Measurements from ENCODE around the gene FRY. TPM values are rescaled to one million over a fixed set of nuclear protein-coding genes. Genes with fewer than 3 reads are reported as not detected.

FRY gene
- total and polyA plus RNA-seq, 2 of the 13 experiments (the other 11 are each of a cell fraction or from before 2014, with no cell fraction given), result 8.2 to 13.1 TPM

DNA sequence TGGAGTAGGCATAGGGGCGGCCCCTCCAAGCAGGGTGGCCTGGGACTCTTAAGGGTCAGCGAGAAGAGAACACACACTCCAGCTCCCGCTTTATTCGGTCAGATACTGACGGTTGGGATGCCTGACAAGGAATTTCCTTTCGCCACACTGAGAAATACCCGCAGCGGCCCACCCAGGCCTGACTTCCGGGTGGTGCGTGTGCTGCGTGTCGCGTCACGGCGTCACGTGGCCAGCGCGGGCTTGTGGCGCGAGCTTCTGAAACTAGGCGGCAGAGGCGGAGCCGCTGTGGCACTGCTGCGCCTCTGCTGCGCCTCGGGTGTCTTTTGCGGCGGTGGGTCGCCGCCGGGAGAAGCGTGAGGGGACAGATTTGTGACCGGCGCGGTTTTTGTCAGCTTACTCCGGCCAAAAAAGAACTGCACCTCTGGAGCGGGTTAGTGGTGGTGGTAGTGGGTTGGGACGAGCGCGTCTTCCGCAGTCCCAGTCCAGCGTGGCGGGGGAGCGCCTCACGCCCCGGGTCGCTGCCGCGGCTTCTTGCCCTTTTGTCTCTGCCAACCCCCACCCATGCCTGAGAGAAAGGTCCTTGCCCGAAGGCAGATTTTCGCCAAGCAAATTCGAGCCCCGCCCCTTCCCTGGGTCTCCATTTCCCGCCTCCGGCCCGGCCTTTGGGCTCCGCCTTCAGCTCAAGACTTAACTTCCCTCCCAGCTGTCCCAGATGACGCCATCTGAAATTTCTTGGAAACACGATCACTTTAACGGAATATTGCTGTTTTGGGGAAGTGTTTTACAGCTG lies 283.9 kb downstream of the FRY start, which contains the start of the genes BRCA2 and ZAR1L (continued):
- TF ChIP-seq TCF12 (IDR thresholded peaks at IDR 0.05) (no peak), TCF12 (CRISPR knock-in tag; IDR thresholded peaks at IDR 0.05) (no peak), PBX3 (CRISPR knock-in tag; IDR thresholded peaks at IDR 0.05; ENCODE audit: borderline replicate concordance) (0 out of 2 replicates have a peak, but pooled peaks have one; percentile 25), FOXO1 (CRISPR knock-in tag; IDR thresholded peaks at IDR 0.05) (peak; percentile 28; the same call in 1 of the 2 replicates), ZNF546 (CRISPR knock-in tag; conservative IDR thresholded peaks at IDR 0.05) (no peak), PHF21A (CRISPR knock-in tag; IDR thresholded peaks at IDR 0.05) (peak; percentile 78), MAFF (IDR thresholded peaks at IDR 0.05; ENCODE audit: low read depth, low read length) (no peak), ZNF766 (CRISPR knock-in tag; IDR thresholded peaks at IDR 0.05; ENCODE audit: borderline replicate concordance) (no peak; the same call in 1 of the 2 replicates), ZNF33A (CRISPR knock-in tag; IDR thresholded peaks at IDR 0.05; ENCODE audit: borderline replicate concordance) (no peak), ZFX (CRISPR knock-in tag; IDR thresholded peaks at IDR 0.05; ENCODE audit: low read depth) (peak; percentile 97), AGO1 (IDR thresholded peaks at IDR 0.05; ENCODE audit: low read depth, low read length, poor library complexity, severe bottlenecking) (no peak), U2AF1 (optimal IDR thresholded peaks at IDR 0.05; ENCODE audit: low read depth, low read length) (no peak), RBM39 (IDR thresholded peaks at IDR 0.05; ENCODE audit: low read depth, low read length, poor library complexity, severe bottlenecking) (peak; percentile 92), ZNF577 (CRISPR knock-in tag; IDR thresholded peaks at IDR 0.05; ENCODE audit: borderline replicate concordance, low read depth) (no peak), ZNF850 (CRISPR knock-in tag; conservative IDR thresholded peaks at IDR 0.05) (0 out of 2 replicates have a peak, but pooled peaks have one; percentile 41), SRF (IDR thresholded peaks at IDR 0.05; ENCODE audit: low read depth, low read length) (no peak), KDM5A (IDR thresholded peaks at IDR 0.05; ENCODE audit: borderline replicate concordance, low read length) (0 out of 2 replicates have a peak, but pooled peaks have one; percentile 20), CHCHD3 (CRISPR knock-in tag; IDR thresholded peaks at IDR 0.05) (no peak), ISX (CRISPR knock-in tag; conservative IDR thresholded peaks at IDR 0.05) (no peak), ZNF839 (CRISPR knock-in tag; IDR thresholded peaks at IDR 0.05; ENCODE audit: borderline replicate concordance) (no peak), ZNF773 (CRISPR knock-in tag; IDR thresholded peaks at IDR 0.05; ENCODE audit: borderline replicate concordance) (no peak)
- TF ChIP-seq, protein P1, sequence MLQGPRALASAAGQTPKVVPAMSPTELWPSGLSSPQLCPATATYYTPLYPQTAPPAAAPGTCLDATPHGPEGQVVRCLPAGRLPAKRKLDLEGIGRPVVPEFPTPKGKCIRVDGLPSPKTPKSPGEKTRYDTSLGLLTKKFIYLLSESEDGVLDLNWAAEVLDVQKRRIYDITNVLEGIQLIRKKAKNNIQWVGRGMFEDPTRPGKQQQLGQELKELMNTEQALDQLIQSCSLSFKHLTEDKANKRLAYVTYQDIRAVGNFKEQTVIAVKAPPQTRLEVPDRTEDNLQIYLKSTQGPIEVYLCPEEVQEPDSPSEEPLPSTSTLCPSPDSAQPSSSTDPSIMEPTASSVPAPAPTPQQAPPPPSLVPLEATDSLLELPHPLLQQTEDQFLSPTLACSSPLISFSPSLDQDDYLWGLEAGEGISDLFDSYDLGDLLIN (CRISPR knock-in tag; IDR thresholded peaks at IDR 0.05; ENCODE audit: borderline replicate concordance), result no peak; the same call in 1 of the 2 replicates
- TF ChIP-seq, protein P2, sequence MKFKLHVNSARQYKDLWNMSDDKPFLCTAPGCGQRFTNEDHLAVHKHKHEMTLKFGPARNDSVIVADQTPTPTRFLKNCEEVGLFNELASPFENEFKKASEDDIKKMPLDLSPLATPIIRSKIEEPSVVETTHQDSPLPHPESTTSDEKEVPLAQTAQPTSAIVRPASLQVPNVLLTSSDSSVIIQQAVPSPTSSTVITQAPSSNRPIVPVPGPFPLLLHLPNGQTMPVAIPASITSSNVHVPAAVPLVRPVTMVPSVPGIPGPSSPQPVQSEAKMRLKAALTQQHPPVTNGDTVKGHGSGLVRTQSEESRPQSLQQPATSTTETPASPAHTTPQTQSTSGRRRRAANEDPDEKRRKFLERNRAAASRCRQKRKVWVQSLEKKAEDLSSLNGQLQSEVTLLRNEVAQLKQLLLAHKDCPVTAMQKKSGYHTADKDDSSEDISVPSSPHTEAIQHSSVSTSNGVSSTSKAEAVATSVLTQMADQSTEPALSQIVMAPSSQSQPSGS (CRISPR knock-in tag; IDR thresholded peaks at IDR 0.05), result peak; percentile 67
- TF ChIP-seq, protein P3, sequence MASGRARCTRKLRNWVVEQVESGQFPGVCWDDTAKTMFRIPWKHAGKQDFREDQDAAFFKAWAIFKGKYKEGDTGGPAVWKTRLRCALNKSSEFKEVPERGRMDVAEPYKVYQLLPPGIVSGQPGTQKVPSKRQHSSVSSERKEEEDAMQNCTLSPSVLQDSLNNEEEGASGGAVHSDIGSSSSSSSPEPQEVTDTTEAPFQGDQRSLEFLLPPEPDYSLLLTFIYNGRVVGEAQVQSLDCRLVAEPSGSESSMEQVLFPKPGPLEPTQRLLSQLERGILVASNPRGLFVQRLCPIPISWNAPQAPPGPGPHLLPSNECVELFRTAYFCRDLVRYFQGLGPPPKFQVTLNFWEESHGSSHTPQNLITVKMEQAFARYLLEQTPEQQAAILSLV (CRISPR knock-in tag; IDR thresholded peaks at IDR 0.05; ENCODE audit: borderline replicate concordance), result peak; percentile 61; the same call in 1 of the 2 replicates

Measured in HepG2 (cell line).